ENCODE data around the gene PJA1. TPM values are rescaled to one million over a fixed set of nuclear protein-coding genes. Genes with fewer than 3 reads are reported as not detected.
A peak's percentile ranks its signal among the peaks of the same experiment; 100 is the strongest.

Gene PJA1
- total RNA-seq, 2 donors from 2014 or later = 8.2 to 8.3 TPM

DNA sequence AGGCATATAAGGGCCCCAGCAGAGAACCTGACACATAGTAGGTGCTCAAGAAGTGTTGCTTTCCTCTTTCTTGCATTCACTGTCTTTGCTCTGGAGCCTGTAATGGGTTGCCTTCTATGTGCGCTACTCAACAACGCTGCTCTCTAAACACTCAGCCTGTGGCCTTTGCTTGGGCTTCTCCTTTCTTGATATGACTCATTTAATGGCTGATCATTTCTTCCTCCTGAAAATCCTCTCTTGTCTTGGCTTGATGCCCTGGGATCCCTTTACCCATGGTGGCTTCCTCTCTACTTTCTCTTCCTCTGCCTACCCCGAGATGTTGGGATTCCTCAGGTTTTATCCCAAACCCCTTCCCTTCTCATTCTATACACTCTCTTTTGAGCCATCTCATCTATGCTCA, 19.9 kb upstream of the PJA1 start:
- Histone ChIP-seq H3K27me3 (no peaks in the 10 kb centered on the region), H3K4me3 (no peak overlapping the region), H3K36me3 (replicated peaks in 1 of 2; ENCODE audit: insufficient read depth in 1 of 2, low read depth in 2 of 2) (no peaks in the 10 kb centered on the region), H3K9me3 (no peaks in the 10 kb centered on the region), H3K27ac (no peak overlapping the region), H3K4me1 (no peaks in the 10 kb centered on the region)
- intact Hi-C loops (cut with DNase I) = no loop called here
- 88 to 100% methylated on average over 2 to 3 of the region's 3 CpGs for WGBS, 2 donors
- no peak for TF ChIP-seq POLR2A (IDR thresholded peaks at IDR 0.05)
- TF ChIP-seq CTCF (IDR thresholded peaks at IDR 0.05) = no peak
- DNase-seq = no peak
- no peak for ATAC-seq

DNA sequence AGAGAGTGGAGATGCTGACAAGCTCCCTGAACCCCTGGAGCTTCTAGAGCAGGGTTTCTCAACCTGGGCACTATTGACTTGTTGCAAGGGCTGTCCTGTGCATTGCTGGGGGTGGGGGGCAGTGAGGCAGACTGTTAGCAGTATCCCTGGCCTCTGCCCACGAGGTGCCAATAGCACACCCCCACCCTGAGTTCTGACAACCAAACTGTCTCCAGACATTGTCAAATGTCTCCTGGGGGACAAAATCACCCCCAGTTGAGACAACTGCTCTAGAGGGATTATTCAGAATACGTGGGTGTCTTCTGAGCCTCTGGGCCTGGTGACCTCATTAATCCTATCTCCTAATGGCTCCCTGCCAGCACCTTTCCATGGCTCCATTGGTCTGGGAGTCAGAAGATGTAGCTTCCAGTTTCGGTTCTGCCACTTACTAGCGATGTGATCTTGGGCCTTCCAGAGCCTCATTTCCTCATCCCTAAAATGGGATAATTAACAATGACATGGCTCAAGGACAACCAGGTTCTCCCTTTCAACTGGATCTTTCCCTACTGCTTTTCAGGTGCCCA, 17.6 kb upstream of the PJA1 start:
- no peaks in the 10 kb centered on the region for H3K27me3 ChIP-seq
- intact Hi-C loops (cut with DNase I) = no loop called here
- no peaks in the 10 kb centered on the region for H3K36me3 ChIP-seq (replicated peaks in 1 of 2; ENCODE audit: insufficient read depth in 1 of 2, low read depth in 2 of 2)
- no peak overlapping the region for H3K27ac ChIP-seq
- no peaks in the 10 kb centered on the region for H3K9me3 ChIP-seq
- no peak for DNase-seq
- no peak for ATAC-seq
- no peaks in the 10 kb centered on the region for H3K4me1 ChIP-seq
- no peak overlapping the region for H3K4me3 ChIP-seq
- 80 to 85% methylated on average over 2 to 3 of the region's 4 CpGs for WGBS, 2 donors
- TF ChIP-seq CTCF (IDR thresholded peaks at IDR 0.05) (no peak), POLR2A (IDR thresholded peaks at IDR 0.05) (no peak)

- Histone ChIP-seq H3K36me3 (replicated peaks in 1 of 2; ENCODE audit: insufficient read depth in 1 of 2, low read depth in 2 of 2) (no peaks in the 10 kb centered on the region), H3K27me3 (no peaks in the 10 kb centered on the region), H3K4me1 (no peaks in the 10 kb centered on the region), H3K9me3 (no peaks in the 10 kb centered on the region), H3K4me3 (no peak overlapping the region), H3K27ac (no peak overlapping the region)
- intact Hi-C loops (cut with DNase I) = no loop called here
- DNase-seq (peak in 2 of 4 donors; percentile 21 to 26), ATAC-seq (no peak)
- TF ChIP-seq POLR2A (IDR thresholded peaks at IDR 0.05) = no peak
- TF ChIP-seq CTCF (IDR thresholded peaks at IDR 0.05) = no peak
- 45% methylated on average over 9 of the region's 12 CpGs; no CpG with 5 or more reads in 1 of the 2 donors for WGBS, 2 donors
Observed at GRCh38 chrX:69179380-69179911, 14.2 kb upstream of the PJA1 start.

- no peaks in the 10 kb centered on the region for H3K4me1 ChIP-seq
- intact Hi-C loops (cut with DNase I) = no loop called here
- H3K36me3 ChIP-seq (replicated peaks in 1 of 2; ENCODE audit: insufficient read depth in 1 of 2, low read depth in 2 of 2) = no peaks in the 10 kb centered on the region
- WGBS, 2 donors = 84 to 95% methylated on average over 3 of the region's 3 CpGs
- no peaks in the 10 kb centered on the region for H3K27me3 ChIP-seq
- H3K4me3 ChIP-seq = no peak overlapping the region
- TF ChIP-seq POLR2A (IDR thresholded peaks at IDR 0.05) (no peak), CTCF (IDR thresholded peaks at IDR 0.05) (no peak)
- ATAC-seq (no peak), DNase-seq (no peak)
- H3K9me3 ChIP-seq = no peaks in the 10 kb centered on the region
- no peak overlapping the region for H3K27ac ChIP-seq
Observed at GRCh38 chrX:69178592-69178991, 13.3 kb upstream of the PJA1 start.

All from body of pancreas (tissue), 4 donors.